GM18951 (cell line): Measurements from ENCODE around the gene KLHL11.
"Not testable (repeated sequence)": the region's sequence is repeated elsewhere in the genome, so short reads cannot be mapped to it uniquely, and the experiment has no call there.

Experiments used
- POLR2A ChIP-seq: IDR thresholded peaks from 4 replicates; pipeline ENCODE4 v1.6.1; 2011; ENCODE audit warnings: mild to moderate bottlenecking; ENCODE audit not compliant: insufficient read length, insufficient read depth; ENCODE audit errors: extremely low read depth
- in situ Hi-C: fragments of 300-500 bp; cut with MboI; formaldehyde crosslinking; loops from one replicate; pipeline ENCODE4 v1.12.0; 2022; ENCODE audit warnings: low sequenced_read_pairs, mixed read lengths, inconsistent platforms; ENCODE audit not compliant: unreplicated experiment

The KLHL11 gene

GRCh38 chr17:41837761-41838538 lies 27.3 kb downstream of the KLHL11 start, which contains the start of gene KLHL10:
TSS of gene KLHL10 (plus strand) at chr17:41837825. CDS start at chr17:41837933, 108 bp downstream.
- in situ Hi-C loops = no loop called here
- TF ChIP-seq POLR2A = no peak

GRCh38 chr17:41836550-41837196 lies 28.6 kb downstream of the KLHL11 start:
- in situ Hi-C loops = no loop called here
- TF ChIP-seq POLR2A = no peak

GRCh38 chr17:41835800-41836549 lies 29.2 kb downstream of the KLHL11 start, which contains the start of gene NT5C3B:
TSS of gene NT5C3B (minus strand) at chr17:41836232. CDS start at chr17:41836193, 39 bp downstream.
- in situ Hi-C loops = no loop called here

GRCh38 chr17:41835214-41835799 lies 29.9 kb downstream of the KLHL11 start:
- in situ Hi-C loops = no loop called here
- TF ChIP-seq POLR2A = no peak

More at GRCh38 chr17:41835800-41836549, 29.2 kb downstream of the KLHL11 start, which contains the start of gene NT5C3B:
- peak; percentile 59 for TF ChIP-seq POLR2A

GRCh38 chr17:41829961-41830360 lies 35.3 kb downstream of the KLHL11 start:
- in situ Hi-C loops = not testable (repeated sequence)

GRCh38 chr17:41825175-41825845 lies 39.9 kb downstream of the KLHL11 start:
- in situ Hi-C loops = no loop called here
- TF ChIP-seq POLR2A = no peak

GRCh38 chr17:41824086-41824485 lies 41.1 kb downstream of the KLHL11 start:
- in situ Hi-C loops = no loop called here

GRCh38 chr17:41823580-41823979 lies 41.6 kb downstream of the KLHL11 start:
- TF ChIP-seq POLR2A = no peak
- in situ Hi-C loops = no loop called here

More at GRCh38 chr17:41824086-41824485, 41.1 kb downstream of the KLHL11 start:
- TF ChIP-seq POLR2A = no peak

- in situ Hi-C loops = no loop called here
- TF ChIP-seq POLR2A = no peak
Measured at GRCh38 chr17:41823141-41823524, 42.1 kb downstream of the KLHL11 start.

GRCh38 chr17:41822216-41823140 lies 42.7 kb downstream of the KLHL11 start:
- in situ Hi-C loops = no loop called here
- no peak for TF ChIP-seq POLR2A

GRCh38 chr17:41821776-41822175 lies 43.4 kb downstream of the KLHL11 start:
- in situ Hi-C loops = no loop called here
- TF ChIP-seq POLR2A = no peak
